Kidney (tissue), 14 donors: ENCODE measurements around the gene MAST3. TPM values are rescaled to one million over a fixed set of nuclear protein-coding genes. Genes with fewer than 3 reads are reported as not detected.

Experiments used
- DNase-seq, 5 donors: peaks; one replicate each; pipeline ENCODE4 v3.0.0-alpha.2; 2013 to 2020
- FAIRE-seq: peaks from 2 replicates; lab custom pipeline; 2012; peaks lifted over from hg19 to GRCh38; lab: Jason Lieb, UNC
- H3K27ac ChIP-seq, 2 donors: one replicate each; pipeline ENCODE4 v1.7.0; 2013; ENCODE audit warnings: low read depth in 2 of 2, low read length in 2 of 2, inconsistent platforms in 1 of 2
- H3K27me3 ChIP-seq: one replicate; pipeline ENCODE4 v1.7.1; 2013; ENCODE audit warnings: low read length, inconsistent platforms; ENCODE audit not compliant: control insufficient read depth, insufficient read depth
- H3K36me3 ChIP-seq, 3 donors: one replicate each; pipeline versions ENCODE4 v1.7.0 to v1.7.1; 2013; ENCODE audit warnings: low read length in 3 of 3, control low read depth in 1 of 3, inconsistent platforms in 1 of 3; ENCODE audit not compliant: insufficient read depth in 3 of 3, control insufficient read depth in 2 of 3
- H3K4me1 ChIP-seq, 3 donors: one replicate each; pipeline versions ENCODE4 v1.7.0 to v1.7.1; 2013; ENCODE audit warnings: low read length in 3 of 3, inconsistent platforms in 1 of 3, low read depth in 1 of 3; ENCODE audit not compliant: control insufficient read depth in 2 of 3, insufficient read depth in 2 of 3
- H3K4me3 ChIP-seq, 3 donors: one replicate each; pipeline versions ENCODE4 v1.7.0 to v1.8.1; 2013; ENCODE audit warnings: low read length in 3 of 3, control low read depth in 1 of 3, inconsistent platforms in 1 of 3
- H3K9ac ChIP-seq, 3 donors: one replicate each; pipeline versions ENCODE4 v1.7.0 to v1.7.1; 2013; ENCODE audit warnings: low read length in 3 of 3, control low read depth in 1 of 3, inconsistent platforms in 1 of 3
- H3K9me3 ChIP-seq, 3 donors: one replicate each; pipeline versions ENCODE4 v1.7.0 to v1.7.1; 2013; ENCODE audit warnings: low read length in 3 of 3, control low read depth in 1 of 3, inconsistent platforms in 1 of 3; ENCODE audit not compliant: control insufficient read depth in 2 of 3, insufficient read depth in 1 of 3
- CTCF ChIP-seq: IDR thresholded peaks from 3 replicates; pipeline ENCODE4 v1.5.1; 2012; ENCODE audit warnings: mild to moderate bottlenecking, moderate library complexity, borderline replicate concordance; ENCODE audit not compliant: insufficient read depth; ENCODE audit errors: extremely low read depth
- intact Hi-C: fragments of 100-400 bp; cut with DNase I; formaldehyde crosslinking; loops from one replicate; pipeline ENCODE4 v1.11.1; 2022
- polyA plus RNA-seq: library from polyadenylated mRNA; stranded (reverse); fragments of 350-450 nt; fragmentation: Illumina TruSeq; extraction: RNeasy Lipid Tissue Mini Kit (QIAGEN cat#74804); gene quantifications from one replicate; pipeline ENCODE4 v1.2.3, GENCODE V29; 2014; ENCODE audit warnings: low read depth, low replicate concordance; ENCODE audit not compliant: insufficient read depth
- total RNA-seq: library from RNA; stranded (reverse); fragmentation: NEBNext Ultra II Directional; extraction: Animal tissue kit (Norgen Biotek cat#: 25700); gene quantifications from one replicate; pipeline ENCODE4 v1.2.1, GENCODE V29; 2021
- donor health status: control.
- donor health status: control.
- donor health status: control.
- donor health status: control.
- donor health status: control.
- donor health status: DM: yes; HTN: yes; CAD: no.
- donor health status: Normal renal cell carcinoma (clear cell type).

MAST3 gene
- total and polyA plus RNA-seq, 2 donors from 2014 or later = 5.6 to 16.0 TPM

DNA sequence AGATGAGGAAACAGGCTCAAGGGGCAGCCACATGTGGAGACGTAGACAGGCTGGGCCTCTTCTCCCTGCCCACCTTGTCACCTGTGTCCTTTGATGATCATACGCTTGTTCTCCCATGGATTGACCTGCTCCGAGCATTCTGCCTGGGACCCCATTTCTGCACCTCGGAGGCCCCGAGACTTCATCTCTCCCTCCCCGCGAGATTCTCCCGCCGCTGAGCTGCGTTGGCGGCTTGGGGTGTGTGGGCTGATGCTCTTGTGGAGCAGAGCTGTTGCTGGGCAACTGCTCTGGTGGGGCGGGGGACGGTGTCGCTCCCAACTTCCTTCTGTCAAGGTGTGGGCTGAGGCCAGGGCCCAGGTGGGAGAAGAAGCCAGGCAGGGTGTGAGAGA lies 22.1 kb downstream of the MAST3 start:
- intact Hi-C loops = no loop called here
- Histone ChIP-seq H3K27ac (no peak overlapping the region), H3K4me1 (peaks cover 0 to 13% (median 12%) of the 10 kb centered on the region in 3 donors), H3K36me3 (peaks cover 0 to 14% (median 6%) of the 10 kb centered on the region in 3 donors), H3K9ac (no peak overlapping the region), H3K27me3 (no peaks in the 10 kb centered on the region), H3K9me3 (no peaks in the 10 kb centered on the region), H3K4me3 (no peak overlapping the region)
- FAIRE-seq = no peak
- peak in 1 of 5 donors; percentile 57 for DNase-seq
- no peak for TF ChIP-seq CTCF

- H3K36me3 ChIP-seq = peaks cover 0 to 10% (median 6%) of the 10 kb centered on the region in 3 donors
- no peak overlapping the region for H3K4me3 ChIP-seq
- no peaks in the 10 kb centered on the region for H3K9me3 ChIP-seq
- no peak for FAIRE-seq
- intact Hi-C loops = no loop called here
- no peak for TF ChIP-seq CTCF
- H3K4me1 ChIP-seq = peaks cover 0 to 13% (median 10%) of the 10 kb centered on the region in 3 donors
- H3K27ac ChIP-seq = no peak overlapping the region
- DNase-seq = no peak
- H3K27me3 ChIP-seq = no peaks in the 10 kb centered on the region
- H3K9ac ChIP-seq = no peak overlapping the region
Observed at GRCh38 chr19:18120127-18120526, 22.5 kb downstream of the MAST3 start.

- intact Hi-C loops = no loop called here
- TF ChIP-seq CTCF = no peak
- Histone ChIP-seq H3K27ac (no peak overlapping the region), H3K9ac (no peak overlapping the region), H3K4me3 (no peak overlapping the region), H3K4me1 (peaks cover 0 to 11% (median 7%) of the 10 kb centered on the region in 3 donors), H3K9me3 (no peaks in the 10 kb centered on the region), H3K36me3 (peaks cover 0 to 10% (median 6%) of the 10 kb centered on the region in 3 donors), H3K27me3 (no peaks in the 10 kb centered on the region)
- no peak for FAIRE-seq
- no peak for DNase-seq
Observed at GRCh38 chr19:18121166-18121565, 23.6 kb downstream of the MAST3 start.

DNA sequence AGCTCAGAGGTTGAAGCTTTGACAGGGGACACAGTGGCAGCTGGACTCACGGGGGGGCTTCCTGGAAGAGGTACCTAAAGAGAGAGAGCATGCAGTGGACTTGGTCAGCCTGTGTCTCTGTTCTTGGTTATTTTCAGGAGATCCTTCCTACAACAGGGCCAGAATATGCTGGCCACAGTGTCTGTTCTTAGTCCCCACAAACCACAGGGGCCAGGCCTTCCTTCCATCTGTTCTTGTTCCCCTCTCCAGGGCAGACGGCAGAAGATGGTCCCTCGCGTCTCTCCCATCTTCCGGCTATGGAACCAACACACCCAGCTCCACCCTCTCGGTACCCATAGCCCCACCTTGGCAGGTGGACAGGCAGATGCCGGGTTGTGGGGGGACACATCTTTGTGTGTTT lies 24.8 kb downstream of the MAST3 start:
- TF ChIP-seq CTCF = no peak
- intact Hi-C loops = no loop called here

More for the DNA sequence above, 24.8 kb downstream of the MAST3 start:
- H3K27me3 ChIP-seq = no peaks in the 10 kb centered on the region
- H3K27ac ChIP-seq = no peak overlapping the region
- no peak overlapping the region for H3K9ac ChIP-seq
- H3K4me3 ChIP-seq = no peak overlapping the region
- DNase-seq = no peak
- no peak for FAIRE-seq
- peaks cover 0 to 10% (median 6%) of the 10 kb centered on the region in 3 donors for H3K36me3 ChIP-seq
- no peaks in the 10 kb centered on the region for H3K9me3 ChIP-seq
- peaks cover 0 to 7% (median 7%) of the 10 kb centered on the region in 3 donors for H3K4me1 ChIP-seq
